Measurements from ENCODE around the gene ZFHX2. TPM values are rescaled to one million over a fixed set of nuclear protein-coding genes. Genes with fewer than 3 reads are reported as not detected.

The ZFHX2 gene
- total RNA-seq, 2 donors from 2014 or later = 12.8 to 15.4 TPM

DNA sequence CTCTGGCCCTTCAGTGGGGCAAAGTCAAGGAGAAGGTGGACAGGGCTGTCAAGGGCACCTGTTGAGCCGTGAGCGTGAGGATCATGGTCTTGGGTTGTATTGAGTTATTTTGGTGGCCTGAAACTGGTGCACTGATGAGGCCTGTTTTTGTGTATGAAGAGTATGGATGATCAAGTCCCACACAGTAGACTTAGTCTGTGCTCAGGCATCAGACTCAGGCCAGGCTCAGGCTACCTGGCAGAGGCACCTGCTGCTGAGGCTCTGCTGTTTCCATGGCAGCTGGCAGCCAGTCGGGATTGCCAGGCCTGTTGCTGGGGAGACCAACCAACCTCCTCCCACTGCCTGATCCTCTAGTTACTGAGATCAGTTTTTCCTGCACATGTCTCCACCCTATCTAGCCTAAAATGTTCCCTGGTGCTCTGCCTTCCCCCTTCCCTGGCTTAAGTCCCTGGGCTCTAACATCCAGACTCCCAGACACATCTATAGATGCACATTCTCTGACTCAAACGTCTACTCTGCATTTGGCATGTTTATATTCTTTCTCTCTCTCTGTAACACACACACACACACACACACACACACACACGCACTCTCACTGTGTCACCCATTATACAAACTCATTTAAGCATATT is 21.9 kb upstream of the ZFHX2 start:
- Histone ChIP-seq H3K9me3 (ENCODE audit: control insufficient read depth, low read length) (no peaks in the 10 kb centered on the region), H3K27ac (ENCODE audit: low read depth, low read length) (no peak overlapping the region), H3K27me3 (ENCODE audit: control insufficient read depth, insufficient read depth, low read length, poor library complexity, severe bottlenecking) (peaks cover 38% of the 10 kb centered on the region), H3K36me3 (ENCODE audit: control insufficient read depth, insufficient read depth, low read length) (no peaks in the 10 kb centered on the region), H3K4me1 (ENCODE audit: control insufficient read depth, insufficient read depth, low read length) (peaks cover 6% of the 10 kb centered on the region), H3K9ac (ENCODE audit: extremely low read depth, low read length, poor library complexity, severe bottlenecking) (no peak overlapping the region), H3K4me3 (ENCODE audit: low read length) (no peak overlapping the region)
- H3K36me3 Mint-ChIP-seq (ENCODE audit: low read depth) = no peaks in the 10 kb centered on the region
- H3K27me3 Mint-ChIP-seq (ENCODE audit: insufficient read depth) = peaks cover 63% of the 10 kb centered on the region
- no peak overlapping the region for H3K4me3 Mint-ChIP-seq
- H3K4me1 Mint-ChIP-seq = peaks cover 22% of the 10 kb centered on the region
- WGBS, 2 experiments (ENCODE audit: insufficient coverage in 1 of 2, insufficient read length in 1 of 2) = 78 to 81% methylated on average over 3 to 5 of the region's 5 CpGs
- no peaks in the 10 kb centered on the region for H3K9me3 Mint-ChIP-seq
- peak; percentile 35 for DNase-seq
- TF ChIP-seq, protein P1, sequence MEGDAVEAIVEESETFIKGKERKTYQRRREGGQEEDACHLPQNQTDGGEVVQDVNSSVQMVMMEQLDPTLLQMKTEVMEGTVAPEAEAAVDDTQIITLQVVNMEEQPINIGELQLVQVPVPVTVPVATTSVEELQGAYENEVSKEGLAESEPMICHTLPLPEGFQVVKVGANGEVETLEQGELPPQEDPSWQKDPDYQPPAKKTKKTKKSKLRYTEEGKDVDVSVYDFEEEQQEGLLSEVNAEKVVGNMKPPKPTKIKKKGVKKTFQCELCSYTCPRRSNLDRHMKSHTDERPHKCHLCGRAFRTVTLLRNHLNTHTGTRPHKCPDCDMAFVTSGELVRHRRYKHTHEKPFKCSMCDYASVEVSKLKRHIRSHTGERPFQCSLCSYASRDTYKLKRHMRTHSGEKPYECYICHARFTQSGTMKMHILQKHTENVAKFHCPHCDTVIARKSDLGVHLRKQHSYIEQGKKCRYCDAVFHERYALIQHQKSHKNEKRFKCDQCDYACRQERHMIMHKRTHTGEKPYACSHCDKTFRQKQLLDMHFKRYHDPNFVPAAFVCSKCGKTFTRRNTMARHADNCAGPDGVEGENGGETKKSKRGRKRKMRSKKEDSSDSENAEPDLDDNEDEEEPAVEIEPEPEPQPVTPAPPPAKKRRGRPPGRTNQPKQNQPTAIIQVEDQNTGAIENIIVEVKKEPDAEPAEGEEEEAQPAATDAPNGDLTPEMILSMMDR (conservative IDR thresholded peaks at IDR 0.05) = no peak
- H3K27ac Mint-ChIP-seq = no peak overlapping the region

DNA sequence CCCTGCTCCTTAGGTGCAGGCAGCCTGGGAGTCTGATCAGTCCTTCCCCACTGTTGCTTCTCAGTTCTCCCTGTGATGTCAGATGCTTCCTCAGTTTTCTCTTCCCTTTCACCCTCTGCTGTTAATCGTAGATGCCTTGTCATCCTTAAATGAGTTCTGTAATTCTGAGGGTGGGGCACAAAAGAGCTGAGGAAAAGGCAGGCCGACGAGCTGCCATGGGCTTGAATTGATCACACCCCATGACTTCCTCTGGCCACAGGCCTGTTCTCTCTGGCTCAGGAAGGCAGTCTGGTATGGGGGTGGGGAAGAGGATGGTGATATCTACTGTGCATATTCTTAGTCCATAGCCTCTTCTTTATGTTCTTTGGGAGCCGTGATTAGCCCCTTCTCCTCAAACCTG is 21.3 kb upstream of the ZFHX2 start:
- no peak overlapping the region for H3K27ac ChIP-seq (ENCODE audit: low read depth, low read length)
- H3K36me3 ChIP-seq (ENCODE audit: control insufficient read depth, insufficient read depth, low read length) = no peaks in the 10 kb centered on the region
- Mint-ChIP-seq H3K36me3 (ENCODE audit: low read depth) (no peaks in the 10 kb centered on the region), H3K4me1 (peaks cover 28% of the 10 kb centered on the region), H3K4me3 (no peak overlapping the region), H3K27me3 (ENCODE audit: insufficient read depth) (peaks cover 56% of the 10 kb centered on the region), H3K9me3 (no peaks in the 10 kb centered on the region), H3K27ac (no peak overlapping the region)
- H3K4me3 ChIP-seq (ENCODE audit: low read length) = no peak overlapping the region
- peaks cover 32% of the 10 kb centered on the region for H3K27me3 ChIP-seq (ENCODE audit: control insufficient read depth, insufficient read depth, low read length, poor library complexity, severe bottlenecking)
- peaks cover 11% of the 10 kb centered on the region for H3K4me1 ChIP-seq (ENCODE audit: control insufficient read depth, insufficient read depth, low read length)
- DNase-seq = peak; percentile 36
- TF ChIP-seq, protein P1 (conservative IDR thresholded peaks at IDR 0.05) = no peak
- H3K9ac ChIP-seq (ENCODE audit: extremely low read depth, low read length, poor library complexity, severe bottlenecking) = no peak overlapping the region
- H3K9me3 ChIP-seq (ENCODE audit: control insufficient read depth, low read length) = no peaks in the 10 kb centered on the region
- WGBS, 2 experiments (ENCODE audit: insufficient coverage in 1 of 2, insufficient read length in 1 of 2) = 62 to 87% methylated on average over 3 to 4 of the region's 4 CpGs

DNA sequence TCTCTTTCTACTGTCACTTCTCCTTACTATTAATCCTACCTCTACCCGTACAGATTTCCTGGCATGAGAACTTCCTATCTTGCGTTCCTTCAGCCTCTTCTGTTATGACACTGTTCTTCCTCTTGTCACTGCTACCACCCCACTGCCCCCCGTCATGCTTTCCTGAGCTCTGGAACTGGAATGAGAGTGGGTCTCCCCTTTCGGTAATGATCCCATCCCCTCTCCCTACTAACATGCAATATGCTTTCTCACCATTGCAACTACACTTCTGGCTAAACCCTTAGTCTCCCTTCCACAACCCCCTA is 20.9 kb upstream of the ZFHX2 start:
- H3K4me1 ChIP-seq (ENCODE audit: control insufficient read depth, insufficient read depth, low read length) = peaks cover 11% of the 10 kb centered on the region
- Mint-ChIP-seq H3K27ac (no peak overlapping the region), H3K4me3 (no peak overlapping the region), H3K36me3 (ENCODE audit: low read depth) (no peaks in the 10 kb centered on the region), H3K27me3 (ENCODE audit: insufficient read depth) (peaks cover 52% of the 10 kb centered on the region), H3K4me1 (peaks cover 28% of the 10 kb centered on the region), H3K9me3 (no peaks in the 10 kb centered on the region)
- no peak overlapping the region for H3K4me3 ChIP-seq (ENCODE audit: low read length)
- no peaks in the 10 kb centered on the region for H3K9me3 ChIP-seq (ENCODE audit: control insufficient read depth, low read length)
- TF ChIP-seq, protein P1 (conservative IDR thresholded peaks at IDR 0.05) = no peak
- no peak for DNase-seq
- H3K27ac ChIP-seq (ENCODE audit: low read depth, low read length) = no peak overlapping the region
- H3K36me3 ChIP-seq (ENCODE audit: control insufficient read depth, insufficient read depth, low read length) = no peaks in the 10 kb centered on the region
- no peak overlapping the region for H3K9ac ChIP-seq (ENCODE audit: extremely low read depth, low read length, poor library complexity, severe bottlenecking)
- H3K27me3 ChIP-seq (ENCODE audit: control insufficient read depth, insufficient read depth, low read length, poor library complexity, severe bottlenecking) = peaks cover 28% of the 10 kb centered on the region
- WGBS, 2 experiments (ENCODE audit: insufficient coverage in 1 of 2, insufficient read length in 1 of 2) = 86 to 100% methylated on average over 3 to 4 of the region's 4 CpGs
